Endothelial cell of umbilical vein (primary cell): ENCODE measurements around the gene CTH. TPM values are rescaled to one million over a fixed set of nuclear protein-coding genes. Genes with fewer than 3 reads are reported as not detected.

Experiments used
- BruUV-seq: library from RNA; stranded (reverse); fragments of 400-500 nt; replicated peaks from 2 replicates; lab custom pipeline; 2021; lab: Mats Ljungman, UMichigan
- CTCF ChIA-PET: fragments of 300-600, 350-600 bp; sonication (Branson Sonifier 250); formaldehyde crosslinking; loops from one replicate; lab custom pipeline; 2021; ENCODE audit warnings: antibody characterized with exemption, inconsistent platforms; lab: Charles Lee
- POLR2A ChIA-PET: fragments of 300-600, 350-600 bp; sonication (Branson Sonifier 250); formaldehyde crosslinking; loops from one replicate; lab custom pipeline; 2021; ENCODE audit warnings: antibody characterized with exemption, inconsistent platforms; lab: Charles Lee
- DNase-seq: peaks from one replicate; pipeline ENCODE4 v3.0.0-alpha.2; 2011; ENCODE audit warnings: low read depth, low spot score
- FAIRE-seq: peaks from 2 replicates; lab custom pipeline; 2011; peaks lifted over from hg19 to GRCh38; lab: Jason Lieb, UNC
- H2AFZ ChIP-seq: 2 replicates; pipeline ENCODE4 v1.6.0; 2012; ENCODE audit warnings: low read depth, low read length, control low read depth, inconsistent platforms
- H3K27ac ChIP-seq: 2 replicates; pipeline ENCODE4 v1.5.1; 2011; ENCODE audit warnings: low read depth, mild to moderate bottlenecking, control low read depth, low read length, moderate library complexity; ENCODE audit not compliant: insufficient read depth
- H3K27me3 ChIP-seq, 2 experiments: 2 replicates each; pipeline versions ENCODE4 v1.6.0 to v1.6.1; 2011; ENCODE audit warnings: low read length in 2 of 2, mixed read lengths in 1 of 2; ENCODE audit not compliant: control insufficient read depth in 2 of 2, insufficient read depth in 2 of 2
- H3K36me3 ChIP-seq, 2 experiments: 2 replicates in 1 of 2; 3 replicates in 1 of 2; pipeline ENCODE4 v1.5.1; 2011; ENCODE audit warnings: low read length in 2 of 2, mild to moderate bottlenecking in 1 of 2, moderate library complexity in 1 of 2; ENCODE audit not compliant: control insufficient read depth in 2 of 2, insufficient read depth in 2 of 2; ENCODE audit errors: extremely low read depth in 1 of 2
- H3K4me1 ChIP-seq: 3 replicates; pipeline ENCODE4 v1.5.1; 2011; ENCODE audit warnings: mild to moderate bottlenecking, low read length; ENCODE audit not compliant: control insufficient read depth, insufficient read depth; ENCODE audit errors: extremely low read depth
- H3K4me2 ChIP-seq: 2 replicates; pipeline ENCODE4 v1.6.1; 2011; ENCODE audit warnings: low read length, control low read depth, mixed read lengths; ENCODE audit not compliant: insufficient read depth
- H3K4me3 ChIP-seq, 3 experiments: fragments of 200-600 bp in 1 of 3; sonication (generic), shearing (Covaris generic) in 1 of 3; replicated peaks in 1 of 3; 2 replicates each; pipeline ENCODE4 v1.5.1; 2011 to 2016; ENCODE audit warnings: control low read depth in 3 of 3, low read length in 3 of 3, mild to moderate bottlenecking in 2 of 3, inconsistent platforms in 1 of 3, low read depth in 1 of 3, moderate library complexity in 1 of 3; ENCODE audit not compliant: insufficient read depth in 1 of 3
- H3K79me2 ChIP-seq: 2 replicates; pipeline ENCODE4 v1.6.0; 2012; ENCODE audit warnings: low read length, inconsistent platforms; ENCODE audit not compliant: control insufficient read depth, insufficient read depth
- H3K9ac ChIP-seq: replicated peaks from 2 replicates; pipeline ENCODE3; 2011; ENCODE audit warnings: low read length, control low read depth; ENCODE audit not compliant: insufficient read depth; ENCODE audit errors: extremely low read depth
- H3K9me1 ChIP-seq: replicated peaks from 3 replicates; pipeline ENCODE4 v1.6.0; 2011; ENCODE audit warnings: mild to moderate bottlenecking, low read length; ENCODE audit not compliant: control insufficient read depth, insufficient read depth; ENCODE audit errors: extremely low read depth
- H3K9me3 ChIP-seq: replicated peaks from 2 replicates; pipeline ENCODE4 v1.5.1; 2012; ENCODE audit warnings: low read length, inconsistent platforms; ENCODE audit not compliant: control insufficient read depth, insufficient read depth
- H4K20me1 ChIP-seq: replicated peaks from 2 replicates; pipeline ENCODE3; 2011; ENCODE audit warnings: mild to moderate bottlenecking, low read length; ENCODE audit not compliant: control insufficient read depth, insufficient read depth; ENCODE audit errors: extremely low read depth
- EZH2 ChIP-seq: IDR thresholded peaks from 2 replicates; pipeline ENCODE4 v1.6.1; 2012; ENCODE audit warnings: borderline replicate concordance, low read depth, mild to moderate bottlenecking, moderate library complexity, low read length, inconsistent platforms; ENCODE audit not compliant: severe bottlenecking
- FOS ChIP-seq: IDR thresholded peaks from 2 replicates; pipeline ENCODE4 v1.6.1; 2011; ENCODE audit warnings: mild to moderate bottlenecking, low read length, moderate library complexity, borderline replicate concordance; ENCODE audit not compliant: insufficient read depth
- GATA2 ChIP-seq: IDR thresholded peaks from 2 replicates; pipeline ENCODE4 v1.7.0; 2011; ENCODE audit warnings: low read depth, mild to moderate bottlenecking, moderate library complexity, mixed read lengths, low read length; ENCODE audit not compliant: insufficient read length, insufficient read depth
- JUN ChIP-seq: IDR thresholded peaks from 2 replicates; pipeline ENCODE4 v1.6.1; 2011; ENCODE audit warnings: borderline replicate concordance, low read depth; ENCODE audit not compliant: insufficient read length, insufficient read depth
- MYC ChIP-seq: IDR thresholded peaks from one replicate; pipeline ENCODE4 v1.6.1; 2011; ENCODE audit warnings: mild to moderate bottlenecking, low read depth, low read length
- POLR2A ChIP-seq: IDR thresholded peaks from 2 replicates; pipeline ENCODE4 v1.6.1; 2012; ENCODE audit warnings: low read depth, mild to moderate bottlenecking, control low read depth, low read length
- POLR2AphosphoS5 ChIP-seq: IDR thresholded peaks from 2 replicates; pipeline ENCODE4 v1.6.1; 2012; ENCODE audit warnings: low read depth, mild to moderate bottlenecking, control low read depth, low read length, moderate library complexity; ENCODE audit not compliant: insufficient read depth
- dilution Hi-C: fragments of 300-500 bp; cut with MboI; formaldehyde crosslinking; loops from one replicate; pipeline ENCODE4 v1.15.0; 2019; ENCODE audit warnings: low sequenced_read_pairs; ENCODE audit not compliant: extremely low pct_ligation_motif_present
- intact Hi-C: fragments of 100-400 bp; cut with micrococcal nuclease; formaldehyde crosslinking; loops from one replicate; pipeline ENCODE4 v1.10.0; 2022
- polyA plus RNA-seq, 4 experiments: library from polyadenylated mRNA; depleted of rRNA in 3 of 4; stranded (reverse) in 3 of 4; unstranded in 1 of 4; fragments of >200 nt; gene quantifications; 2 replicates each; pipeline versions ENCODE4 v1.2.1 to v1.2.3, GENCODE V29; 2011 to 2012; ENCODE audit warnings: missing spikeins in 1 of 4
- total RNA-seq: library from RNA; stranded (reverse); gene quantifications from 2 replicates; pipeline ENCODE4 v1.2.3, GENCODE V29; 2021
- TF ChIP-seq, protein P1 (sequence below), 2 donors: IDR thresholded peaks; 1 replicate in 1 of 2; 2 replicates in 1 of 2; pipeline ENCODE4 v1.5.1; 2011; ENCODE audit warnings: low read length in 2 of 2, mild to moderate bottlenecking in 2 of 2, moderate library complexity in 2 of 2, control low read depth in 1 of 2, inconsistent platforms in 1 of 2, low read depth in 1 of 2; ENCODE audit not compliant: insufficient read depth in 1 of 2; ENCODE audit errors: extremely low read depth in 1 of 2
- TF ChIP-seq, protein P2 (sequence below): IDR thresholded peaks from 2 replicates; pipeline ENCODE4 v1.6.1; 2011; ENCODE audit not compliant: insufficient read depth, insufficient read length

Gene CTH
- total and polyA plus RNA-seq, 2 donors (not counting 3 experiments of a cell fraction or from before 2014, with no cell fraction given) = 1.7 to 2.6 TPM

- CTCF ChIA-PET = no interaction called here
- DNase-seq (no peak), FAIRE-seq (no peak)
- BruUV-seq = no TSS peak
- no peaks in the 10 kb centered on the region for H4K20me1 ChIP-seq
- no peak overlapping the region for H3K9ac ChIP-seq
- H2AFZ ChIP-seq = no peak overlapping the region
- H3K9me1 ChIP-seq = no peaks in the 10 kb centered on the region
- H3K4me2 ChIP-seq = no peak overlapping the region
- intact Hi-C loops (no loop called here), dilution Hi-C loops (no loop called here)
- TF ChIP-seq, protein P1, sequence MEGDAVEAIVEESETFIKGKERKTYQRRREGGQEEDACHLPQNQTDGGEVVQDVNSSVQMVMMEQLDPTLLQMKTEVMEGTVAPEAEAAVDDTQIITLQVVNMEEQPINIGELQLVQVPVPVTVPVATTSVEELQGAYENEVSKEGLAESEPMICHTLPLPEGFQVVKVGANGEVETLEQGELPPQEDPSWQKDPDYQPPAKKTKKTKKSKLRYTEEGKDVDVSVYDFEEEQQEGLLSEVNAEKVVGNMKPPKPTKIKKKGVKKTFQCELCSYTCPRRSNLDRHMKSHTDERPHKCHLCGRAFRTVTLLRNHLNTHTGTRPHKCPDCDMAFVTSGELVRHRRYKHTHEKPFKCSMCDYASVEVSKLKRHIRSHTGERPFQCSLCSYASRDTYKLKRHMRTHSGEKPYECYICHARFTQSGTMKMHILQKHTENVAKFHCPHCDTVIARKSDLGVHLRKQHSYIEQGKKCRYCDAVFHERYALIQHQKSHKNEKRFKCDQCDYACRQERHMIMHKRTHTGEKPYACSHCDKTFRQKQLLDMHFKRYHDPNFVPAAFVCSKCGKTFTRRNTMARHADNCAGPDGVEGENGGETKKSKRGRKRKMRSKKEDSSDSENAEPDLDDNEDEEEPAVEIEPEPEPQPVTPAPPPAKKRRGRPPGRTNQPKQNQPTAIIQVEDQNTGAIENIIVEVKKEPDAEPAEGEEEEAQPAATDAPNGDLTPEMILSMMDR (IDR thresholded peaks at IDR 0.05; ENCODE audit: extremely low read depth in 1 of 2, insufficient read depth in 1 of 2, low read depth in 1 of 2, low read length in 2 of 2) = no peak
- TF ChIP-seq GATA2 (no peak), MYC (no peak), POLR2A (no peak), POLR2AphosphoS5 (no peak), JUN (no peak), FOS (no peak), EZH2 (no peak)
- TF ChIP-seq, protein P2, sequence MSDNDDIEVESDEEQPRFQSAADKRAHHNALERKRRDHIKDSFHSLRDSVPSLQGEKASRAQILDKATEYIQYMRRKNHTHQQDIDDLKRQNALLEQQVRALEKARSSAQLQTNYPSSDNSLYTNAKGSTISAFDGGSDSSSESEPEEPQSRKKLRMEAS = no peak
- no peak overlapping the region for H3K27ac ChIP-seq
- H3K4me3 ChIP-seq = no peak overlapping the region
- POLR2A ChIA-PET = no interaction called here
- no peaks in the 10 kb centered on the region for H3K79me2 ChIP-seq
- H3K36me3 ChIP-seq = no peaks in the 10 kb centered on the region
- H3K9me3 ChIP-seq = no peaks in the 10 kb centered on the region
- peaks cover 2% of the 10 kb centered on the region in 2 experiments for H3K27me3 ChIP-seq
- H3K4me1 ChIP-seq = no peaks in the 10 kb centered on the region
Measured at GRCh38 chr1:70455291-70455690, 44.2 kb downstream of the CTH start.
